Measurements from ENCODE around the gene DELE1.

The DELE1 gene

DNA sequence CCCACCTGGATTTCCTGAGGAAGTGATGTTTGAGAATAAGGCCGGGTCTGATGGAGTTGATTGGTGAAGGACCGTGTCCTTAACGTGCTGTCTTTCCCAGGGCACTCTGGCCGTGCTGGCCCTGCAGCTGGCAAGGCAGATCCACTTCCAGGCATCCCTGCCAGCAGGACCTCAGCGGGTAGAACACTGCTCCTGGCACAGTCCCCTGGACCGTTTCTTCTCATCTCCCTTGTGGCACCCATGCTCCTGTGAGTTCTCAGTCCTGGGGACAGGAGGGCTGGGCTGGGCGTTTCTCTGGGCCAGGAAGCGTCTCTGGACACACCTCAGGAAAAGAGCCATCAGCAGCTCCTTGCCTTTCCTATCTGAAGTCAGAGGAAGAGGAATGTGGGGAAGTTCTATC is 4.4 kb downstream of the DELE1 start:
- no peak for DNase-seq

GRCh38 chr5:141929398-141930058 is 5.9 kb downstream of the DELE1 start:
- no peak for DNase-seq

DNA sequence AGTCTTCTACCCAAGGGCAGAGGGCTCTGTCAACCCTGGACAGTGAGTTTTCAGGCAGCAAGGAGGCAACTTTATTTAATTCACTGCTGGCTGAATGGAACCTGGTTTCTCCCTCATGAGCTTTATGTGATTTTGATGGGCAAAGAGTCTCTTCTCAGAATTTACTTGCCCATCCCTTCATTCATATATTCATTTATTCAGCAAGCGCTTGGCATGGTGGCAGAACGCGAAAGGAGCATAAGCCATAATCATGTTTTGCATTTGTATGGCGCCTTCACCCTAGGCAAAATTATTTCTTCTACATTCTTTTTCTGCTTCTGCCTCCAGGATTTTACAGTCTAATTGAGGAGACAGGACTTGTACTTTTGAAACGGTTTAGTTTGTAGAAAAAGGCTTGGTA is 8.0 kb downstream of the DELE1 start:
- DNase-seq: no peak

DNA sequence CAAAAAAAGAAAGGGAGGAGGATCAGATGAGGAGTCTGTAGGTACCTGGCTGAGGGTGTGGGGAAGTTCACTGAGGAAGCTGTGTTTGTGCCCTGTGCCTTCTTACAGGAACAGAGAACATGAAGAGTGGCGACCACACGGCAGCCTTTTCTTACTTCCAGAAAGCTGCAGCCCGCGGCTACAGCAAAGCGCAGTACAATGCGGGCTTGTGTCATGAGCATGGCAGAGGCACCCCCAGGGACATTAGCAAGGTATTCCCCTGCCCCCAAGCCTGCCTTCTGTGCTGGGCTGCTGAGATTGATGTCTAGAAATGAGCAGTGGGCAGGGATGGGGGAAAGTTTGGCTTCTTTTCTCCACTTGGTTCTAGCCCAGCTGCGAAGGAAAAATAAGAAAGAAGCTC is 9.5 kb downstream of the DELE1 start:
- no peak for DNase-seq

GRCh38 chr5:141934099-141934844 is 10.6 kb downstream of the DELE1 start:
- no peak for DNase-seq

DNA sequence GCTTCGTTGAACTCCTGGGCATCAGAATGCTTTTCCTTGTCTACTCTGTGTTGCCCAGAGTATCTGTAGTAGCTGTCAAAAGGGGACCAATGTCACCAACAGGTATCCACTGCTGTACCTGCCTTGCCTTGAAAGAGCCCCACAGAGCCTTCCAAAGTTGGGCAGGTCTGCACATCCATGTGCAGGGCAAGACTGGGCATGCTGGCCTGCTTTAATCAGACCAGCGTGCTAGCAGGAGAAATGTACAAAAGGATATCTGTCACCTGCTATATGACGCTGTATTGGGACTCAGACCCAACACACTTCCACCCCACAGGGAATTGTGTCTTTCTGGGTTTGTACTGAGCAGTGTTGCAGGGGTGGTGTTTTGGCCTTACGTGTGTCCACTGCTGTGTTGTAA is 11.9 kb downstream of the DELE1 start:
- no peak for DNase-seq

GRCh38 chr5:141940695-141941271 is 17.1 kb downstream of the DELE1 start:
- DNase-seq: no peak

- DNase-seq: no peak
Measured at GRCh38 chr5:141941307-141941706, 17.6 kb downstream of the DELE1 start.

DNA sequence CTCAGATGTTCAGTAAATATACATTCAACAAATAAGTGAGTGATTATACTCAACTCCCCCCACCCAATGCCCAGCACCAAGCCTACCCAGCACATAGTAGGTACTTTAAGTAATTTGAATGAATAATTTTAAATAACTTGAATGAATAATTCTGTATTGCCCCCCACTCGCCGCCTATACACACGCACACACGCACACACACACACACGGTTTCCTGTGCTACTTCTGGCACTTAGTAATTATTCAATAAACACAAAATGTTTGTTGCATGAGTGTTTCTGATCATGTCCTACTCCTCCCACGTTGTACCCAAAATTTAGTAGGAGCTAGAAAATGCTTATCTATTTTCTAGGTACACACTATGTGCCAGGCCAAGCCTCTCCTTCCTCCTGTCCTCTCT is 18.1 kb downstream of the DELE1 start:
- DNase-seq: no peak

DNA sequence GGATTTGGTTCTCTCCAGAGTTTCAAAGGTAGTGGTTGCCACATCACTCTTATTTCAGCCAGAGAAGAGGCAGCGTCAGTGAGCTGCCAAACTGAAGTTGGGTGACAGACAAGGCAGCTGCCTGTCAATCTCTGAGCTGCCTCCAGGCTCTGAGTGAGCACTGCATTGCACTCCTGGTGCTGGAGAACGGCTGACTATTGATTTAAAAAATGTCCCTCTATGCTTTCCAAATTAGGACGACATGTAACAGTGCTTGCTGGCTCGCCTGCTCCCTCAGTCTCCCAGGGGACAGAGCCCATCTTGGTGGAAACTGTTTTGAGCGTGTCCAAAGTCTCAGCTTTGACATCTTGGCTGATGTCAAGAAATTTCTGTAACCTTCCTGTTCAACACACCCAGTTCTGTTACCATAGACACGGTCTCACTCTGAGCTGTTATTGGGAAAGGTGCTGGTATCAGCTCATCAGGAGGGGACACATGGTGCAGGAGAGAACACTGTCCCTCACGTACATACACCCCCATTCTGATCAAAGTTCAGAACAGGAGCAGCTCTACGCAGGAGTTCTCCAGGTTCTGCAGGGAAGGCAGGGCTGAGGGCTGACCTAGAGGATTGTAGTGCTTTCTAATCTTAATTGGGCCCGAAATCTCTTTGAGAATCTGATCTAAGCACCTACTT is 18.6 kb downstream of the DELE1 start:
- DNase-seq: no peak

DNA sequence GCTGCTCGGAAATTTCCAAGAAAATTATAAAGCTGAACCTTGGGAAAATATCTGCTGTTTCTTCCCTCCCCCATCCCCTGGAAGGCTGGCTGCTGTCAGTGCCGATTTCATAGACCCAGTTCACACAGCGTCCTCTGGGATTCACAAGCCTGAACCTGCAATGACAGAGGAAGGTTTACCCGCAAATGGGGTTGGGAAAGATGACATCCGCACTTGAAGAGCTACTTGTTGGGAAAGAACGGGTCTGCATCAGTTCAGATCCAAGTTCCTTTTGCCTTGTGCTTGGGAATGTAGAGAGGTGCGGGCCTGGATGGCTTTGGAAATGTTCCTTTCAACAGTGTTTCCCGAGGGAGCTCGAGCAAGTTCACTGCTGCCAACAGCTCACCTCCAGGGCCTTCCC is 20.4 kb downstream of the DELE1 start:
- no peak for DNase-seq

DNA sequence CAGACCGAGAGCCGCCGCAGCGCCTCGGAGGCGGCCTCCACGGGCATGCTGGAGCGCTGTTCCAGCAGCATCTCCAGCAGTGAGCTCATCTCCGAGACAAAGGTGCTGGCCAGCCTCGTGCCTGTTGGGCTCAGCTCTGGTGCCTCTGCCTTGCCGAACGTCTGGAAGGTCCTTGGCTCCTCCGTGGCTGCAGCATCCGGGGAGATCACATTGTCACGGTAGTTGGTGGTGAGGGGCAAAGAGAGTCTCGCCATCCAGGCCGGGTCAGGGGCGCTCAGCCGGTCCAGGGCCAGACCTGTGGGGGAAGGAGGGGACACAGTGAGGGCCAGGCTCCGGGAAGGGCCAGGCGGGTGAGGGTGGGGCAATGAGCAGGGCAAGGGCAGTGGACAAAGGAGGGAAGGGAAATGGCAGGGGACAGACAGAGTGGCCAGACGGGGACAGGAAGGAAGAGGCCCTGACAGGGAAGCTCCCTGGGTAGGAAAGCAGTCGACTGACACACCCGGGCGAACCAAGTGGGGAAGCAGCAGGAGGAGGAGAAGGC is 21.9 kb downstream of the DELE1 start:
- DNase-seq: no peak

- no peak for DNase-seq
Measured at GRCh38 chr5:141947316-141947715, 23.6 kb downstream of the DELE1 start.

GRCh38 chr5:141948812-141949211 is 25.1 kb downstream of the DELE1 start:
- DNase-seq: no peak

DNA sequence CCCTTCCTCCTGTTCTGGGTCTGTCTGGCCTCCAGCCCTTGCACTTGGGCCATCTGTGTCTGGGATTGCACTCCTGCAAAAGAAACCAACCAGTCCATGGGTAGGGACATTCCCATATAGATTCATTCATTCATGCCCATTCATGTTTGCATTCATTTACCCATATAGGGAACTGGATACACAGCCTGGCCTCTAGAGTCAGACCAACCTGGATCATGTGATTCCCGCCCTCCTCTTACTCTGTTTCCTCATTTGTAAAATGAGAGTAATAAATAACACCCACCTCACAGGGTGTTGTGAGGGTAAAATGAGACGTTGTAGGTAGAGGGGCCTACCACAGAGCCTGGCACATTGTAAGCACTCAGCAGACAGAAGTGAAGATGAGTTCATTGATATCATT is 25.8 kb downstream of the DELE1 start:
- DNase-seq: no peak

DNA sequence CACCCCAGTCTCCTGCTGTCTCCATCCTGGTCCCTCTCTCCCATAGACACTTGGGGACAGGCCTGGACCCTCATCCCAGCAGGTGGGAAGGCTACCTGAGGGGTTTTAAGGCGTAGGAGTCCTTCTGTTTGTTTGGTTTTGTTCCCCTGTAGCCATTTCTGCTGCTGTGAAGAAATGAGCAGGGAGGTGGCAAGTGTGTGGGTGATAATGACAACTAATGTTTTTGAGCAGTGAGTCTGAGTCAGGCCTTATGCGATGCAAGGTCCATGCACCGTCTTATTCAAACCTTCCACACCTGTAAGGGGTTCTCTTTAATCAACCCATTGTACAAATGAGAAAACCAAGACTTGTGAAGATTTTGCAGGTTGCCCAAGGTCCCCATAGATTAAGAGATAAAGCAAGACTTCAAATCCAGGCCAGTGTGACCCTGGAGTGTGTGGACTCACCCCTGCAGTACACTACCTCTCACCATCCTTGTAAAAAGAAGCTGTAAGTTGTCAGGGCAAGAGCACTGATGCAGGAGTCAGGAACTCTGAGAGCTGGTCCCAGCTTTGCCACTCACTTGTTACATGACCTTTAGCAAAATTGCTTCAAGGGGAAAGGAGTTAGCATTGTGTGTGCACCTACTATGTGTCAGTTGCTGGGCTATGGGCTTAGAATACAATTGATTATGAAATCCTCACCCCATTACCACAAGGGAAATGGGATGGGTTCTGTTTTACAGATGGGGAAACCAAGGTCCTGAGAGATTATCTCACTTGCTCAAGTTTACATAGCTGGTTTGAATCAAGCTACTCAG is 26.7 kb downstream of the DELE1 start:
- DNase-seq: no peak

- DNase-seq: peak; percentile 23
Measured at GRCh38 chr5:141951332-141951781, 27.7 kb downstream of the DELE1 start.

DNA sequence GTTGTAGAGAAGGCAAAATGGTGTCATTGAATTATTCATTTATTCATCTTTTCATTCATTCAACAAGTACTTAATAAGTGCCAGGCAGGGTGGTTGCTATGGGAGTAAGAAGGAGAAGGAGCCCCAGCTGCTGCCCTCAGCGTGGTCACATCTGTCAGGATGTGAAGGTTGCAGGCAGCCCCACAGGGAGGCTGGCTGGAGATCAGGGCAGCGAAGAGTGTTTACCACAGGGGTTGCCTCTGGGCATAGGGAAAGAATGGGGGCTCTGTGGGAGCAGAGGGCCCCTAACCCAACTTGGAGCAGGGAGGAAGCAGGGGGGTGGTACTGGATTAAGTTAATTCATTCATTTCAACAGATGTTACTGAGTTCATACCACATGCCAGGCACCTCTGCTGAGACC is 28.3 kb downstream of the DELE1 start:
- no peak for DNase-seq

GRCh38 chr5:141954194-141954593 is 30.5 kb downstream of the DELE1 start:
- no peak for DNase-seq

DNA sequence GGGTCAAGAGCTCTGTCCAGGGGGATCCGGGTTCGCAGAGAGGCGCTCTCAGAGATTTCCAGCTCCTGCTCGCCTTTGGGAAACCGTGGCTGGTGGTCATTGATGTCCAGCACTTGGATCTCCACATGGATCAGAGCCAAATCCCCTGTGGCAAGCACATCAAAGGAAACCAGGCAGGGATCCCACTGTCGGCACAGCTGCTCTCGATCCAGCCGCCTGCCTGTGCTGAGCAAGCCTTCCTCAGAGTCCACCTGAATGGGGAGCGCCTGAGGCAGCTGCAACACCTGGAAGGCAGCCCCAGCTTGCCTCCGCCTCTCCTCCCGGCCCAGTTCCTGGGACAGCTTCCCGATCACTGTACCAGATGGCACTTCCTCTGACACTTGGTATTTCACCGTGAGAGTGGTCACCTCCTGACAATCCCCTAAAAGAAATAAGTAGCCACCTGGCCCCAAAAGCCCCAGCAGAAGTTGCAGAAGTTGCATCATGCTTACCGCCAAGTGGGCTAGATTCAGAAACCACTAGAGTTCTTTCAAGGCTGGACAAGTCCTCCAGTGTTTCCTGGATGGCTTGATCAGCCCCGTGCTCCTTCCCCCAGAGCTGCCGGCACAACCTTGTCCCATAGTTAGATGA is 33.8 kb downstream of the DELE1 start:
- DNase-seq: no peak

- no peak for DNase-seq
Measured at GRCh38 chr5:141958113-141958512, 34.4 kb downstream of the DELE1 start, which contains the start of gene PCDH12. Gene PCDH12, minus strand, starts transcription at chr5:141958202. Its CDS starts 351 bp downstream, at chr5:141957851.
